A549 (cell line): ENCODE data around the gene RAB10.

Source experiments
- CBX8 ChIP-seq: fragments of 200-600 bp; sonication (generic); IDR thresholded peaks from 2 replicates; pipeline ENCODE4 v1.6.1; 2016
- CHD2 ChIP-seq: fragments of 150-350 bp; IDR thresholded peaks from 2 replicates; pipeline ENCODE4 v1.6.1; 2014; ENCODE audit warnings: low read length; ENCODE audit not compliant: partially characterized antibody
- CTCF ChIP-seq: fragments of >200 bp; sonication (Bioruptor Twin); formaldehyde crosslinking; IDR thresholded peaks from 3 replicates; pipeline ENCODE4 v1.5.1; 2016
- ELK1 ChIP-seq: fragments of 150-350 bp; IDR thresholded peaks from 2 replicates; pipeline ENCODE4 v1.6.1; 2014; ENCODE audit warnings: low read depth, mild to moderate bottlenecking, low read length
- ESRRA ChIP-seq: fragments of 150-350 bp; IDR thresholded peaks from 2 replicates; pipeline ENCODE4 v1.6.1; 2014; ENCODE audit warnings: mild to moderate bottlenecking, low read length, borderline replicate concordance
- JUNB ChIP-seq: fragments of >200 bp; sonication (Bioruptor Twin); formaldehyde crosslinking; IDR thresholded peaks from 2 replicates; pipeline ENCODE4 v1.6.1; 2016
- NFE2L2 ChIP-seq: fragments of 150-350 bp; conservative IDR thresholded peaks from 2 replicates; pipeline ENCODE4 v1.6.1; 2014; ENCODE audit warnings: low read length
- RFX5 ChIP-seq: fragments of 450-650 bp; IDR thresholded peaks from 2 replicates; pipeline ENCODE4 v1.7.1; 2014; ENCODE audit warnings: antibody characterized with exemption, mild to moderate bottlenecking, moderate library complexity
- SMC3 ChIP-seq: fragments of >200 bp; sonication (Bioruptor Twin); formaldehyde crosslinking; IDR thresholded peaks from 3 replicates; pipeline ENCODE4 v1.6.1; 2018; ENCODE audit warnings: inconsistent platforms
- SREBF2 ChIP-seq: fragments of 450-650 bp; IDR thresholded peaks from 2 replicates; pipeline ENCODE4 v1.6.1; 2014; ENCODE audit warnings: mild to moderate bottlenecking, moderate library complexity

- no peak for TF ChIP-seq SMC3
- no peak for TF ChIP-seq ELK1
- TF ChIP-seq CTCF = no peak
- TF ChIP-seq CHD2 = no peak
- no peak for TF ChIP-seq RFX5
- TF ChIP-seq SREBF2 = no peak
- TF ChIP-seq JUNB = no peak
- no peak for TF ChIP-seq NFE2L2
- TF ChIP-seq CBX8 = no peak
- no peak for TF ChIP-seq ESRRA
These were observed 15.8 kb downstream of the RAB10 start for GRCh38 chr2:26049641-26050040.
